Epithelial cell of proximal tubule (primary cell): ENCODE data around the gene IRAK1. TPM values are rescaled to one million over a fixed set of nuclear protein-coding genes. Genes with fewer than 3 reads are reported as not detected.
A peak's percentile ranks its signal among the peaks of the same experiment; 100 is the strongest.

Experiments
- DNase-seq: peaks from one replicate; pipeline ENCODE4 v3.0.0-alpha.2; 2011; ENCODE audit warnings: low read depth
- H3K4me3 ChIP-seq: 2 replicates; pipeline ENCODE4 v1.5.1; 2011; ENCODE audit warnings: low read depth, mild to moderate bottlenecking, low read length
- total RNA-seq: library from RNA; depleted of rRNA; stranded (reverse); fragments of >200 nt; gene quantifications from 2 replicates; pipeline ENCODE4 v1.2.3, GENCODE V29; 2015
- TF ChIP-seq, protein P1 (sequence below): conservative IDR thresholded peaks from 2 replicates; pipeline ENCODE4 v1.5.1; 2012; ENCODE audit warnings: low read depth, mild to moderate bottlenecking, low read length

IRAK1 gene
- total RNA-seq, 1 donor from 2014 or later, result 131 TPM

- DNase-seq, result no peak
- TF ChIP-seq, protein P1, sequence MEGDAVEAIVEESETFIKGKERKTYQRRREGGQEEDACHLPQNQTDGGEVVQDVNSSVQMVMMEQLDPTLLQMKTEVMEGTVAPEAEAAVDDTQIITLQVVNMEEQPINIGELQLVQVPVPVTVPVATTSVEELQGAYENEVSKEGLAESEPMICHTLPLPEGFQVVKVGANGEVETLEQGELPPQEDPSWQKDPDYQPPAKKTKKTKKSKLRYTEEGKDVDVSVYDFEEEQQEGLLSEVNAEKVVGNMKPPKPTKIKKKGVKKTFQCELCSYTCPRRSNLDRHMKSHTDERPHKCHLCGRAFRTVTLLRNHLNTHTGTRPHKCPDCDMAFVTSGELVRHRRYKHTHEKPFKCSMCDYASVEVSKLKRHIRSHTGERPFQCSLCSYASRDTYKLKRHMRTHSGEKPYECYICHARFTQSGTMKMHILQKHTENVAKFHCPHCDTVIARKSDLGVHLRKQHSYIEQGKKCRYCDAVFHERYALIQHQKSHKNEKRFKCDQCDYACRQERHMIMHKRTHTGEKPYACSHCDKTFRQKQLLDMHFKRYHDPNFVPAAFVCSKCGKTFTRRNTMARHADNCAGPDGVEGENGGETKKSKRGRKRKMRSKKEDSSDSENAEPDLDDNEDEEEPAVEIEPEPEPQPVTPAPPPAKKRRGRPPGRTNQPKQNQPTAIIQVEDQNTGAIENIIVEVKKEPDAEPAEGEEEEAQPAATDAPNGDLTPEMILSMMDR, result no peak
- no peak overlapping the region for H3K4me3 ChIP-seq
These were observed 21.2 kb upstream of the IRAK1 start for GRCh38 chrX:154040863-154041262.

- peak; percentile 70 for DNase-seq
- TF ChIP-seq, protein P1, result no peak
- H3K4me3 ChIP-seq, result no peak overlapping the region
These were observed 20.6 kb upstream of the IRAK1 start for GRCh38 chrX:154040307-154040756.

DNA sequence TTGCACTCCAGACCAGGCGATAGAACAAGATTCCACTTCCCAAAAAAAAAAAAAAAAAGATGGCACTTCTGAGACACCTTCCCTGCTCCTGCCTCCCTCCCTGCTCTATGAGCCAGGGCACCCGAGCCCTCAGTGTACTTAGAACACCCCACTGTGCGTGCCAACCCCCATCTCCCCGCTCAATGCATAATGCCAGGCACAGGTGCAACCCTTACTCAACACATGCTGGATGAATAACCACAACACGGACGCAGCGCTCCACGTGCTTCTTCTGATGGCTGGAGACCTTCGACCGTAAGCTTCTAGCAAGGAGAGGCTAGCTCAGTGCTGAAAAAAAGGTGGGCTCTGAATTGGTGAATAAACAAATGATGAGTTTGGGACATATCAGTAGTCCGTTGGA lies 19.9 kb upstream of the IRAK1 start:
- TF ChIP-seq, protein P1, result no peak
- no peak overlapping the region for H3K4me3 ChIP-seq
- no peak for DNase-seq

DNA sequence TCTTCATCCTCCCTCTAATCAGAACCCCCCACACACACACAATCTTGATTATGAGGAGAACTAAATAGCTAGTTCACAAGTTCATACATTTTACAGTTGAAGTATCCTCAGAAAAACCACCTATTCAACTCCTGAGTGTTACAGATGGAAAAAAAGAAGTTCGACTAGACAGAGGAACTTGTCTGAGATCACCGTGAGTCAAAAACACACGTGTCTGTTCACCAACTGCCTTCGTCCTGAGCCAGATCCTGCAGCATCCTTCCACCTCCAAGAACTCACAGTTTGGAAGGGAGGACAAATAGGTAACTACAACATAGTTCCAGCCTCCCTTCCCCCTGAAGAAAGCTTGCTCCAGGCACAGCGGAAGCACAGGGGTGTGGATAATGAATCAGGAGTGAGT lies 19.0 kb upstream of the IRAK1 start:
- TF ChIP-seq, protein P1, result no peak
- H3K4me3 ChIP-seq, result no peak overlapping the region
- no peak for DNase-seq

DNA sequence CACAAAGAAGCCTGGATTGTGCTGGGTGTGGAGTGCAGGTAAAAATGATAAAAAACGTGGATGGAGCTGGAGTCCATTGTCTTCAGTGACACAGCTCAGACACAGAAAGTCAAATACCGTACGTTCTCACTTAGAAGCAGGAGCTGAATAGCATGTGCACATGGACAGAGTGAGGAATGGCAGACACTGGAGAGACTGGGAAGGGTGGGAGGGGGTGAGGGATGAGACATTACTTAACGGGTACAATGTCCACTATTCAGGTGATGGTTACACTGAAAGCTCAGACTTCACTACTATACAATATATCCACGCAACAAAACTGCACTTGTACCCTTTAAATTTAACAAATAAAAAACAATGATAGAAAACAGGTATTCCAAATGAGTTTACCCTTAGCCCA lies 18.1 kb upstream of the IRAK1 start:
- TF ChIP-seq, protein P1, result no peak
- H3K4me3 ChIP-seq, result no peak overlapping the region
- DNase-seq, result no peak

DNA sequence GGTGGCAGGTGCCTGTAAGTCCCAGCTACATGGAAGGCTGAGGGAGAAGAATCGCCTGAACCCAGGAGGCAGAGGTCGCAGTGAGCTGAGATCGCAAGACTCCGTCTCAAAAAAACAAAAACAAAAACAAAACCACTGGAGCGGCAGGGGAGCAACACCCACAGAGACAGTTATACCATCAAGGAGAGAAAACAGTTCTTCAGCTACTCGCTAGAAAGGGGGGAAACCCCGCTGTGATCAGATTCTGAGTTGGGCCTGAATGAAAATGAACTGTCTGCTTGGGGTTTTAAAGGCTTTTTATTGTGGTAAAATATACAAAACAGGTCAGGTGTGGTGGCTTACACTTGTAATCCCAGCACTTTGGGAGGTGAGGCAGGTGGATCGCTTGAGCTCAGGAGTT lies 16.8 kb upstream of the IRAK1 start:
- H3K4me3 ChIP-seq, result no peak overlapping the region
- TF ChIP-seq, protein P1, result no peak
- no peak for DNase-seq

GRCh38 chrX:154033848-154034247 lies 14.1 kb upstream of the IRAK1 start:
- H3K4me3 ChIP-seq, result no peak overlapping the region
- TF ChIP-seq, protein P1, result no peak
- no peak for DNase-seq
